Fibroblast of the aortic adventitia (primary cell): ENCODE data around the gene KCNC3. TPM values are rescaled to one million over a fixed set of nuclear protein-coding genes. Genes with fewer than 3 reads are reported as not detected.

ENCODE experiments used
- DNase-seq: peaks from one replicate; pipeline ENCODE4 v3.0.0-alpha.2; 2010; ENCODE audit warnings: low read depth
- H3K4me3 ChIP-seq: 2 replicates; pipeline ENCODE4 v1.5.1; 2011; ENCODE audit warnings: low read depth, mild to moderate bottlenecking, control low read depth, low read length, moderate library complexity
- total RNA-seq: library from RNA; depleted of rRNA; stranded (reverse); fragments of >200 nt; gene quantifications from 2 replicates; pipeline ENCODE4 v1.2.3, GENCODE V29; 2012; ENCODE audit warnings: low replicate concordance
- TF ChIP-seq, protein P1 (sequence below): IDR thresholded peaks from 2 replicates; pipeline ENCODE4 v1.5.1; 2011; ENCODE audit warnings: mild to moderate bottlenecking, low read length, control low read depth, inconsistent platforms; ENCODE audit not compliant: insufficient read depth

The KCNC3 gene
- total RNA-seq, 1 donor: not detected

DNA sequence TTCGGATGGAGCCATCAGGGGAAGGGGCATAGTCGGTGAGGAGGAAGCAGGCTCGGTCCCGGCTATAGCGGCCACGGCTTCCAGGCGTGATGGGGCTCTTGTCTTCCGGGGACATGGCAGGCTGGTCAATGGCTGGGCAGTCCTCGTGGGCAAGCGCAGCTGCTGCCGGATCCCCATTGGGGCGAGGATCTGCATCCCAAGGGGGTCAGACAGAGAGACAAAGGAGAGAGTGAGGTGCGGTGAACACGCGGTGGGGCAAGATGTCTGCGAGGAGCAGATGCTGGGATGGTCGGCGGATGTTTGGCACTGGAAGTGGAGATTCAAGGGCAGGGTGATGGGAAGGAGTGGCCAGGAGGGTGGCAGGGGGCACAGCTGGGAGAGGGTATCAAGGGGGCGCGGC, 8.6 kb downstream of the KCNC3 start:
- no peak for DNase-seq
- TF ChIP-seq, protein P1, sequence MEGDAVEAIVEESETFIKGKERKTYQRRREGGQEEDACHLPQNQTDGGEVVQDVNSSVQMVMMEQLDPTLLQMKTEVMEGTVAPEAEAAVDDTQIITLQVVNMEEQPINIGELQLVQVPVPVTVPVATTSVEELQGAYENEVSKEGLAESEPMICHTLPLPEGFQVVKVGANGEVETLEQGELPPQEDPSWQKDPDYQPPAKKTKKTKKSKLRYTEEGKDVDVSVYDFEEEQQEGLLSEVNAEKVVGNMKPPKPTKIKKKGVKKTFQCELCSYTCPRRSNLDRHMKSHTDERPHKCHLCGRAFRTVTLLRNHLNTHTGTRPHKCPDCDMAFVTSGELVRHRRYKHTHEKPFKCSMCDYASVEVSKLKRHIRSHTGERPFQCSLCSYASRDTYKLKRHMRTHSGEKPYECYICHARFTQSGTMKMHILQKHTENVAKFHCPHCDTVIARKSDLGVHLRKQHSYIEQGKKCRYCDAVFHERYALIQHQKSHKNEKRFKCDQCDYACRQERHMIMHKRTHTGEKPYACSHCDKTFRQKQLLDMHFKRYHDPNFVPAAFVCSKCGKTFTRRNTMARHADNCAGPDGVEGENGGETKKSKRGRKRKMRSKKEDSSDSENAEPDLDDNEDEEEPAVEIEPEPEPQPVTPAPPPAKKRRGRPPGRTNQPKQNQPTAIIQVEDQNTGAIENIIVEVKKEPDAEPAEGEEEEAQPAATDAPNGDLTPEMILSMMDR: no peak
- no peak overlapping the region for H3K4me3 ChIP-seq

DNA sequence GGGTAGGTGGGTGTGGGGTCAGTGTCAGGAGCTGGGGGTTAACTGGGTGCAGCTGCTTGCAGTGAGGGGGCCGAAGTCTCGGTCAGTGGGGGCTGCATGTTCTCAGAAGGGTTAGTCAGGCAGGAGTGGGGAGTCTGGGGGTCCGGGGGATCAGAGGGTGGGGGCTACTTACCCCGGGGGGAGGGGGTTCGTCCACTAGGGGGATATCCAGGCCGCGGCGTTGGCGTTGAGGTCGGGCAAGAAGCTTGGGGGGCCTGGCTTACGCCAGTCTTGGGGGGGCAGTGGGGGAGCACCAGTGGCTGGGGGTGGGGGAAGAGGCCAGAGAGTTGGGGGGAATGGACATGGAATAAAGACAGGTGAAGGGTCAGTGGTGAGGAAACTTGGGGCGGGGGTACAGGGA, 9.1 kb downstream of the KCNC3 start:
- no peak for DNase-seq
- H3K4me3 ChIP-seq: no peak overlapping the region
- TF ChIP-seq, protein P1: no peak

DNA sequence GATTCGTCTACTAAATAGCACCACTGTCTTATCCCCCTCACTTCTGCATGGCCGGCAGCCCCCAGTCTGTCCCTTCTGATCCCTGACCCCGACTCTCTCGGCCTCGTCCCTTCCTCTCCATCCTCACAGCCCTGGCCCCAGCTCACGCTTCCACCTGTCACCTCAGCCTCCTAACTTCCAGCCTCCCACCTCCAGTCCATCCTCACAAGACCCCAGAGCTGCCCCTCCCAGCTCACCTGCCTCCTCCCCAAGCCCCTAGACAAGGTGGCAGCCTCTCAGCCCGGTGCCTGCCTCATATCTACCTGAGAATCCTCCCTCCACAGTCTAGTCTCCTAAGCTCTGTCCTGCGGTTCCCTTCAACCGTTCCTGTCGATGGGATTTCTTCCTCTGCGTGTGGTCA, 10.0 kb downstream of the KCNC3 start:
- TF ChIP-seq, protein P1: no peak
- no peak for DNase-seq
- H3K4me3 ChIP-seq: no peak overlapping the region

DNA sequence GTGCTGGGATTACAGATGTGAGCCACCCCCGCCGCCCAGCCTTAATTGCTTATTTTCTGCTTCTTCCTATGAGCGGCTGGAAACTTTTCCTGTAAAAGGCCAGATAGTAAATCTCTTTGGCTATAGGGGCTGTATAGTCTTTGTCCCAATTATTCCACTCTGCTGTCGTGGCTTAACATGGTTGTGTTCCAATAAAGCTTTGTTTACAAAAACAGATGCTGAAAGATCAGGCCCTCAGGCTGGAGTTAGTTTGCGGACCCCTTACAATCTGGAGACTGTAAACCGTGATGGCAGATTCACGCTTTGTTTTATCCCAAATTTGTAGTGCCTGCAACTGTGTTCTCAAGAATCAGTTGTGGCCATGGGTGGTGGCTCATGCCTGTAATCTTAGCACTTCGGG, 10.7 kb downstream of the KCNC3 start:
- TF ChIP-seq, protein P1: no peak
- DNase-seq: no peak
- no peak overlapping the region for H3K4me3 ChIP-seq

DNA sequence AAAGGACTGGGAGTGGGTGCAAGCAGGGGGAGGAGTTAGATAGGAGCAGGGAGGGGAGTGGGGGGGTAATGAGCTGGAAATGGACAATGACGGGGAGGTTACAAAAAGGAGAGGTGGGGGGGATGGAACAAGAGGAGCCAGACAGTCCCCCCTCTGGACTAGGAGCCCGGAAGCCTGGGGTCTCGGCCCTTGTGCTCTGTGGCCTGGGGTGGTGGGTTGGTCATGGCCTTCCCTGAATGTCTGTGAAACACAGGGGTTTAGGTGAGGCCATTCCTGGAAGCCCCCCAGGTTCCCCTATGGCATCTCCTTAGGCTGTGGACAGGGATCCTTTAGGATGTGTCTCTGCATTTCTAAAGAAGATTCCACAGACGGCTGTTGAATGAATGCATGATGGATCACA, 12.1 kb downstream of the KCNC3 start:
- no peak for DNase-seq
- no peak overlapping the region for H3K4me3 ChIP-seq
- TF ChIP-seq, protein P1: no peak

DNA sequence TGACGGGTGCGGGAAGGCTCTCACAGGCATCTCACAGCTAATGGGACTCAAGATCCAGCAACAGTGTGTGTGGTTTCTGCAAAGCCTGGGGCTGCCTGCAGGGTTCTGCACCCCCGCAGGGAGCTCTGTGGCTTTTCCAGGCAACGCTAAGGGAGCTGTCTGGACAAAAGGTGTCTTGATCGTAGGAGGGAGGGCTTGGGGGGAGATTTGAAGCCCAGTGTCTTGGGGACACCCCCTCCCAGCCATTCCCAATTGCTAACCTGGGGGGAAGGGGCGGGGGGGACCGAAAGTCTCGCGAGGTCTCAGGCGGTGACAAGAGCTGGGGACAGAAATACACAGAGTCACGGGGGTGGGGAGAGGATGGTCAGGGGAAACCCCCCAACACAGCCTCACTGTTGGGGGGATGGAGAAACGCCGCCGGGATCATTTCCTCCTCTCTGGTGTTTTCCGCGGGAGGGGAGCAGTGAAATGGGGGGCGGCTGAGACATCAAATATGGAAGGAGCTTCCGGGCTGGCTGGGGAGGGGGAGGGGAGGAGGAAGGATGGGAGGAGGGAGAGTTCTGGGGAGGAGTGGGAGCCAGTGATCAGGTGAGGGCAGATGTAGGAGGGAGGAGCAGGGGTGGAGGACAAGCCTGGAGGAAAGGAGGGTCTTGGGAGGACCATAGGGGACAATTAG, 13.3 kb downstream of the KCNC3 start:
- H3K4me3 ChIP-seq: no peak overlapping the region
- DNase-seq: no peak
- TF ChIP-seq, protein P1: no peak
